Osteocyte (in vitro differentiated cells): Measurements from ENCODE around the gene FBXO11. TPM values are rescaled to one million over a fixed set of nuclear protein-coding genes. Genes with fewer than 3 reads are reported as not detected.

ENCODE experiments used
- DNase-seq: peaks from one replicate; pipeline ENCODE4 v3.0.0; 2021; ENCODE audit warnings: mixed read lengths; ENCODE audit not compliant: unreplicated experiment; ENCODE audit errors: extremely low spot score
- H3K27ac Mint-ChIP-seq: one replicate; pipeline ENCODE4 v1.8.0; 2021; ENCODE audit warnings: mild to moderate bottlenecking, mixed read lengths; ENCODE audit not compliant: unreplicated experiment
- H3K27me3 Mint-ChIP-seq: one replicate; pipeline ENCODE4 v1.8.0; 2021; ENCODE audit warnings: mixed read lengths; ENCODE audit not compliant: unreplicated experiment
- H3K36me3 Mint-ChIP-seq: one replicate; pipeline ENCODE4 v1.8.0; 2021; ENCODE audit warnings: mixed read lengths; ENCODE audit not compliant: unreplicated experiment
- H3K4me1 Mint-ChIP-seq: one replicate; pipeline ENCODE4 v1.8.0; 2021; ENCODE audit warnings: mixed read lengths; ENCODE audit not compliant: unreplicated experiment
- H3K4me3 Mint-ChIP-seq: one replicate; pipeline ENCODE4 v1.8.0; 2021; ENCODE audit warnings: mild to moderate bottlenecking, moderate library complexity, mixed read lengths; ENCODE audit not compliant: unreplicated experiment
- H3K9me3 Mint-ChIP-seq: one replicate; pipeline ENCODE4 v1.8.0; 2021; ENCODE audit warnings: mixed read lengths; ENCODE audit not compliant: unreplicated experiment
- total RNA-seq: library from RNA; stranded (reverse); gene quantifications from 2 replicates; pipeline ENCODE4 v1.2.1, GENCODE V29; 2021
- TF ChIP-seq, protein P1 (sequence below): fragments of 200-600 bp; sonication (generic); IDR thresholded peaks from 2 replicates; pipeline ENCODE4 v1.5.0; 2021; ENCODE audit warnings: antibody characterized with exemption, mild to moderate bottlenecking, moderate library complexity

FBXO11 gene
- total RNA-seq, 1 donor from 2014 or later = 70.6 TPM

DNA sequence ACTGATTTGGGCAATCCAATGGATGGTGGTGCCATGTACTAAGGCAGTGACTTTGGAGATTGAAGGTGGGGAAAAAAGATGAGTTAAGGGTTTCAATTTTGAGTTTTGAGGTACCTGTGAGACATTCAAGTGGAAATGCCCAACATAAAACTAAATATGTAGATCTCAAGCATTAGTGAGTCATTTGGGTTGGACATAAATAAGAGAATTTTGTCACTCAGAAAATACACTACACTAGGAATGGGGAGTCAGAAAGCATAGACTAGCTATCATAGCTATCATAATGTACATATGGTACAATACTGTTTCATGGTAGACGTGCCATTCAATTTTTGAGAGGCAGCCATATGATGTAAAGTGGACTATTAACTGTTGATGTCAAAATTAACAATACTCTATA lies 56.1 kb downstream of the FBXO11 start:
- DNase-seq = no peak
- no peaks in the 10 kb centered on the region for H3K36me3 Mint-ChIP-seq
- no peak overlapping the region for H3K27ac Mint-ChIP-seq
- peaks cover 10% of the 10 kb centered on the region for H3K4me1 Mint-ChIP-seq
- no peak overlapping the region for H3K4me3 Mint-ChIP-seq
- TF ChIP-seq, protein P1, sequence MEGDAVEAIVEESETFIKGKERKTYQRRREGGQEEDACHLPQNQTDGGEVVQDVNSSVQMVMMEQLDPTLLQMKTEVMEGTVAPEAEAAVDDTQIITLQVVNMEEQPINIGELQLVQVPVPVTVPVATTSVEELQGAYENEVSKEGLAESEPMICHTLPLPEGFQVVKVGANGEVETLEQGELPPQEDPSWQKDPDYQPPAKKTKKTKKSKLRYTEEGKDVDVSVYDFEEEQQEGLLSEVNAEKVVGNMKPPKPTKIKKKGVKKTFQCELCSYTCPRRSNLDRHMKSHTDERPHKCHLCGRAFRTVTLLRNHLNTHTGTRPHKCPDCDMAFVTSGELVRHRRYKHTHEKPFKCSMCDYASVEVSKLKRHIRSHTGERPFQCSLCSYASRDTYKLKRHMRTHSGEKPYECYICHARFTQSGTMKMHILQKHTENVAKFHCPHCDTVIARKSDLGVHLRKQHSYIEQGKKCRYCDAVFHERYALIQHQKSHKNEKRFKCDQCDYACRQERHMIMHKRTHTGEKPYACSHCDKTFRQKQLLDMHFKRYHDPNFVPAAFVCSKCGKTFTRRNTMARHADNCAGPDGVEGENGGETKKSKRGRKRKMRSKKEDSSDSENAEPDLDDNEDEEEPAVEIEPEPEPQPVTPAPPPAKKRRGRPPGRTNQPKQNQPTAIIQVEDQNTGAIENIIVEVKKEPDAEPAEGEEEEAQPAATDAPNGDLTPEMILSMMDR = no peak
- H3K9me3 Mint-ChIP-seq = no peaks in the 10 kb centered on the region
- H3K27me3 Mint-ChIP-seq = no peaks in the 10 kb centered on the region

DNA sequence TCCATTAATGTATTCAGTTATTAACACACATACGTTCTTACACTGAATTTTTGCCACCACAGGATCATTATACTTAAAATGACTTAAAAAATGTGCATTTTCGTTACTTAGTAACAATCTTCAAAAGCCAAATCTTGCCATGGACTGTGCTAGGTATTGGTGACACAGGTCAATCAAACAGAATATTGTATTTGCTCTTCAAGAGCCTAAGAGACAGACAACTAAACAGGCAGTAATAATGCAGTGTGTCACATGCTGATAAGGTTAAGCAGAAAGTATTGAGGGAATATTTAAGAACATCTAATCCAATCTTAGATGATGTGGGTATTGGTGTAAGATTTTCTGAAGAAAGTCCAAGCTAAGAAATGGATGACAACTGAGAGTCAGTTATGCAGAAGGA lies 56.9 kb downstream of the FBXO11 start:
- Mint-ChIP-seq H3K36me3 (no peaks in the 10 kb centered on the region), H3K4me1 (peaks cover 10% of the 10 kb centered on the region), H3K27me3 (no peaks in the 10 kb centered on the region), H3K9me3 (no peaks in the 10 kb centered on the region), H3K27ac (no peak overlapping the region), H3K4me3 (no peak overlapping the region)
- TF ChIP-seq, protein P1 = no peak
- DNase-seq = no peak

- Mint-ChIP-seq H3K4me1 (peaks cover 8% of the 10 kb centered on the region), H3K4me3 (no peak overlapping the region), H3K36me3 (peaks cover 5% of the 10 kb centered on the region), H3K9me3 (no peaks in the 10 kb centered on the region), H3K27ac (no peak overlapping the region), H3K27me3 (no peaks in the 10 kb centered on the region)
- DNase-seq = no peak
- TF ChIP-seq, protein P1 = no peak
Measured at GRCh38 chr2:47844162-47844561, 62.1 kb downstream of the FBXO11 start.

DNA sequence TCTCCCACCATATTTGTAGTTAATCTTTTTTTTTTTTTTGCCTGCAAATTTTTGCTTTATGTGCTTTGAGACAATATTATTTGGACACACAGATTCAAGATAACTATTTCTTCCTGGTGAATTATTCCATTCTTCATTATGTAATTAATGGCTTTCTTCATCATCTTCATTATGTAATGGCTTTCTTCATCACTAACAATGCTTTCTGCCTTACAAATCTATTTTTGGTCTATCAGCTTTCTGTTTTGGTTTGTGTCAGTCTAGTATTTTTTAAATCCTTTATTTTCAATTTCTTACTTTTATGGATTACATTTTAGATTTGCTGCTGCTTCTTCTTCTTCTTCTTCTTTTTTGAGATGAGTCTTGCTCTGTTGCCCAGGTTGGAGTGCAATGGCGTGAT lies 62.9 kb downstream of the FBXO11 start:
- no peak overlapping the region for H3K27ac Mint-ChIP-seq
- peaks cover 8% of the 10 kb centered on the region for H3K4me1 Mint-ChIP-seq
- no peak overlapping the region for H3K4me3 Mint-ChIP-seq
- TF ChIP-seq, protein P1 = no peak
- H3K9me3 Mint-ChIP-seq = no peaks in the 10 kb centered on the region
- peaks cover 11% of the 10 kb centered on the region for H3K36me3 Mint-ChIP-seq
- DNase-seq = no peak
- H3K27me3 Mint-ChIP-seq = no peaks in the 10 kb centered on the region

- Mint-ChIP-seq H3K4me1 (peaks cover 8% of the 10 kb centered on the region), H3K4me3 (no peak overlapping the region), H3K27ac (no peak overlapping the region), H3K27me3 (no peaks in the 10 kb centered on the region), H3K9me3 (no peaks in the 10 kb centered on the region), H3K36me3 (peaks cover 14% of the 10 kb centered on the region)
- TF ChIP-seq, protein P1 = no peak
- DNase-seq = no peak
Measured at GRCh38 chr2:47842846-47843245, 63.5 kb downstream of the FBXO11 start.
